Brain microvascular endothelial cell (primary cell): ENCODE measurements around the gene RABGEF1.
"Not testable (repeated sequence)": the region's sequence is repeated elsewhere in the genome, so short reads cannot be mapped to it uniquely, and the experiment has no call there.

Source experiments
- DNase-seq: peaks from one replicate; pipeline ENCODE4 v3.0.0-alpha.2; 2020
- H3K27ac ChIP-seq: fragments of 250-450 bp; sonication (Bioruptor Pico); 2 replicates; pipeline ENCODE4 v1.5.1; 2020; ENCODE audit warnings: mild to moderate bottlenecking, moderate library complexity
- H3K27me3 ChIP-seq: fragments of 250-450 bp; sonication (Bioruptor Pico); replicated peaks from 2 replicates; pipeline ENCODE4 v1.5.1; 2020; ENCODE audit warnings: mild to moderate bottlenecking
- H3K36me3 ChIP-seq: fragments of 250-450 bp; sonication (Bioruptor Pico); replicated peaks from 2 replicates; pipeline ENCODE4 v1.5.1; 2020; ENCODE audit warnings: mild to moderate bottlenecking
- H3K4me3 ChIP-seq: 2 replicates; pipeline ENCODE4 v1.5.1; 2011; ENCODE audit warnings: low read depth, mild to moderate bottlenecking, control low read depth, low read length, moderate library complexity
- in situ Hi-C: cut with HindIII; loops from 2 replicates; pipeline ENCODE4 v1.10.0; 2017; ENCODE audit warnings: low sequenced_read_pairs, low pct_ligation_motif_present
- TF ChIP-seq, protein P1 (sequence below): IDR thresholded peaks from 2 replicates; pipeline ENCODE4 v1.5.1; 2011; ENCODE audit warnings: low read depth, mild to moderate bottlenecking, moderate library complexity, low read length, control low read depth, inconsistent platforms; ENCODE audit errors: missing control alignments

Gene RABGEF1

DNA sequence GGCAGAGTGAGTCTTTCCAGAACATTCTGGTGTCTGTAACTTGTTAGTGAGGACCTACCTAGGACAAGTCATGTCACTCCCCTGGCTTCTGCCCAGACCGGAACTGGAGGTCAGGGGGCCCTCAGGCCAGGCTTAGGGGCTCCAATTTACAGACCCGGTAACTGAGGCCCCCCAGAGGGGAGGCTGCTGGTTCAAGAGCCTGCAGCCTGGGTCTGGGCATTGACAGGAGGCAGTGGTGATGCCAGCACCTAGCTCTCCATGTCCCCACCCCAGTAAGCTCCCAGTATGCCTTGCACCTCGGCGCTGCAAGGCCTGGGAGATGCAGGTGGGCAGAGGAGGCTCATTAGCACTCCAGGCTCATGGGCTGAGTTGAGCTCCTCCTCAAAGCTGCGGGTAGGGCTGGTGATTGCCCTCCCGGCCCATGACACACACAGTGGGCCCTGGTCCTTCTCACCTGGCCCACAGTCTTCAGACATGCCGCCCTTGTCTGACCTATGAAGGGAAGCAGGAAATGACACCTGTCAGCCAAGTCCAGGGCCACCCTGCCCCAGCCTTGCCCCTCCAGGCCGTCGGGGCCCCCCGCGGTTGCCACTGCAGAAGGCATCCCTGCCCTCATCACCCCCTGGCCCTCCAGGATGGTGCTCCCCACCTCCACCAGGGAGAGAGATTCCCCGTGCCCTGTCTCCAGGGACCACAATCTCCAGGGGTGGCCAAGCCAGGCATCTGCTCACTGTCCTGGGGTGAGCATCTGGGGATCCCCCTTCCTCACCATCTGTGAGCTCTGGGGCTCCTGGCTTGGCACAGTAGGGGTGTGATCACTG is 92.2 kb downstream of the RABGEF1 start:
- Histone ChIP-seq H3K36me3 (no peaks in the 10 kb centered on the region), H3K27me3 (no peaks in the 10 kb centered on the region), H3K4me3 (no peak overlapping the region), H3K27ac (no peak overlapping the region)
- no peak for DNase-seq
- in situ Hi-C loops, result no loop called here
- TF ChIP-seq, protein P1, sequence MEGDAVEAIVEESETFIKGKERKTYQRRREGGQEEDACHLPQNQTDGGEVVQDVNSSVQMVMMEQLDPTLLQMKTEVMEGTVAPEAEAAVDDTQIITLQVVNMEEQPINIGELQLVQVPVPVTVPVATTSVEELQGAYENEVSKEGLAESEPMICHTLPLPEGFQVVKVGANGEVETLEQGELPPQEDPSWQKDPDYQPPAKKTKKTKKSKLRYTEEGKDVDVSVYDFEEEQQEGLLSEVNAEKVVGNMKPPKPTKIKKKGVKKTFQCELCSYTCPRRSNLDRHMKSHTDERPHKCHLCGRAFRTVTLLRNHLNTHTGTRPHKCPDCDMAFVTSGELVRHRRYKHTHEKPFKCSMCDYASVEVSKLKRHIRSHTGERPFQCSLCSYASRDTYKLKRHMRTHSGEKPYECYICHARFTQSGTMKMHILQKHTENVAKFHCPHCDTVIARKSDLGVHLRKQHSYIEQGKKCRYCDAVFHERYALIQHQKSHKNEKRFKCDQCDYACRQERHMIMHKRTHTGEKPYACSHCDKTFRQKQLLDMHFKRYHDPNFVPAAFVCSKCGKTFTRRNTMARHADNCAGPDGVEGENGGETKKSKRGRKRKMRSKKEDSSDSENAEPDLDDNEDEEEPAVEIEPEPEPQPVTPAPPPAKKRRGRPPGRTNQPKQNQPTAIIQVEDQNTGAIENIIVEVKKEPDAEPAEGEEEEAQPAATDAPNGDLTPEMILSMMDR, result no peak

DNA sequence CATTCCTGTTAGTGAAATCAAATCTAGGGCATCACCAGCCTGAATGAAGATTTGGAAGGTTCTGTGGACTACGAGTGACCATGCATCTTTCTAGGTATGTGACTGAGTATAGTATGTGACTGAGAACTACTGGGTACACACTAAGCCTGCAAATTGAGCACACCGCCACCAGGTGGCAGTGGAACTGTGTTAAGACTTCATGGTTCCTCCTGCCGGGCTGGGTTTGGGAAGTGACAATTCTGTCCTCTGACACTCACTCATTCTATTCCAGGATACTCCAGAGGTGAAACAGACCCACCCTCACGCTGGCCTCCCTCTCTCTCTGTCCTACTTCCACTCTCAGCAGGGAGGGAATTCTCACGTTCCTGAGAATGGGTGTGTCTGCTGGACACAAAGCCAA is 96.5 kb downstream of the RABGEF1 start:
- in situ Hi-C loops, result no loop called here
- Histone ChIP-seq H3K27me3 (no peaks in the 10 kb centered on the region), H3K36me3 (no peaks in the 10 kb centered on the region), H3K4me3 (no peak overlapping the region), H3K27ac (no peak overlapping the region)
- TF ChIP-seq, protein P1, result peak; percentile 66
- peak; percentile 37 for DNase-seq

DNA sequence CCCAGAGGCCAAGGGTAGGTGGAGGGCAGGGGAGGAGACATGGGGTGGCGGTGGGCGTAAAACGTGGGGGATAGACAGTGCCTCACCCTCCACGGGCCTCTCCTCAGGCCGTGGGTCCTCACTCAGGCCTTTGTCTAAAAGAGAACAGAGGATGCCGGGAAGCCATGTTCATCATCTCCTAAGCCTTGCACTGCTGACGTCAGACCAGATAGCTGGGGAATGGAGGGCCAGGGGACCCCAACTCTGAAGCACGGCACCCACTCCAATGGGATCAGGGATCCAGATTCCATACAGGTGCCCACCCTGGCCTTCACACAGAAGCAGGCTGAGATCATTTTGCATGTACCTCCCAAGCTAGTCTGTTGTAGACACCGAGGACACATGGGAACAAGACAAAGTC is 97.1 kb downstream of the RABGEF1 start:
- in situ Hi-C loops, result no loop called here
- Histone ChIP-seq H3K27ac (no peak overlapping the region), H3K27me3 (no peaks in the 10 kb centered on the region), H3K4me3 (no peak overlapping the region), H3K36me3 (no peaks in the 10 kb centered on the region)
- DNase-seq, result no peak
- TF ChIP-seq, protein P1, result no peak

DNA sequence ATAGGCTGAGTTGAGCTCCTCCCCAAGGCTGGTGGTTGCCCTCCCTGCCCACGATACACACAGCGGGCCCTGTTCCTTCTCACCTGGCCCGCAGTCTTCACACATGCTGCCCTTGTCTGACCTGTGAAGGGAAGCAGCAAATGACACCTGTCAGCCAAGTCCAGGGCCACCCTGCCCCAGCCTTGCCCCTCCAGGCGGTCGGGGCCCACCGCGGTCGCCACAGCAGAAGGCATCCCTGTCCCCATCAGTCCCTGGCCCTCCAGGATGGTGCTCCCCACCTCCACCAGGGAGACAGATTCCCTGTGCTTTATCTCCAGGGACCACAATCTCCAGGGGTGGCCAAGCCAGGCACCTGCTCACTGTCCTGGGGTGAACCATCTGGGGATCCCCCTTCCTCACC is 99.3 kb downstream of the RABGEF1 start:
- H3K27ac ChIP-seq, result no peak overlapping the region
- no peaks in the 10 kb centered on the region for H3K36me3 ChIP-seq
- no peaks in the 10 kb centered on the region for H3K27me3 ChIP-seq
- DNase-seq, result no peak
- in situ Hi-C loops, result no loop called here
- TF ChIP-seq, protein P1, result no peak
- H3K4me3 ChIP-seq, result no peak overlapping the region

DNA sequence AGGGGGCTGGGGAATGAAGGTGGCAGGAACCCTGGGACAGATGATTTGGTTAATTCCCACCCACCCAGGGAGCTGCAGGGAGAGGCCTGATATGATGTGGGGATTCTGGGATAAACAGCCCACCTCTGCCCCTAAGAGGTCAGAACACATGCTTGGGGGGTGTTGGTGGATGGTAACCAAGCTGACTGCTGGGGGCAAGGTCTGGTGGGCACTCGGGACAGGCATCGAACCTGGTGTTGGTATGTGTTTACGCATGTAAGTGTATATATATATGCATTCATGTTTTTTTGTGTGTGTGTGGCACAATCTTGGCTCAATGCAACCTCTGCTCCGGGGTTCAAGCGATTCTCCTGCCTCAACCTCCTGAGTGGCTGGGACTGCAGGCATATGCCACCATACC is 99.8 kb downstream of the RABGEF1 start:
- no peak overlapping the region for H3K4me3 ChIP-seq
- no peak overlapping the region for H3K27ac ChIP-seq
- in situ Hi-C loops, result no loop called here
- TF ChIP-seq, protein P1, result no peak
- H3K36me3 ChIP-seq, result no peaks in the 10 kb centered on the region
- no peak for DNase-seq
- no peaks in the 10 kb centered on the region for H3K27me3 ChIP-seq

DNA sequence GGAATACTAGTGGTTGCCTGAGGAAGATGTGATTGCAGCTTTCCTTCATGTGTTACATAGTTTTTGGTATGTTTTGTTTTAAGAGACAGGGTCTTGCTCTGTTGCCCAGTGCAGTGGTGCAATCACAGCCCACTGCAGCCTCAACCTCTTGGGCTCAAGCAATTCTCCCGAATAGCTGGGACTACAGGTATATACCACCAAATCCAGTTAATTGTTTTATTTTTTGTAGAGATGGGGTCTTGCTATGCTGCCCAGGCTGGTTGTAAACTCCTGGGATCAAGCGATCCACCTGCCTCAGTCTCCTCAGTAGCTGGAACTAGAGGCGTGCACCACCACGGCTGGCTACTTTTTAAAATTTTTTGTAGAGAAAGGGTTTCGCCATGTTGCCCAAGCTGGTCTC is 101.4 kb downstream of the RABGEF1 start:
- in situ Hi-C loops, result no loop called here
- TF ChIP-seq, protein P1, result no peak

DNA sequence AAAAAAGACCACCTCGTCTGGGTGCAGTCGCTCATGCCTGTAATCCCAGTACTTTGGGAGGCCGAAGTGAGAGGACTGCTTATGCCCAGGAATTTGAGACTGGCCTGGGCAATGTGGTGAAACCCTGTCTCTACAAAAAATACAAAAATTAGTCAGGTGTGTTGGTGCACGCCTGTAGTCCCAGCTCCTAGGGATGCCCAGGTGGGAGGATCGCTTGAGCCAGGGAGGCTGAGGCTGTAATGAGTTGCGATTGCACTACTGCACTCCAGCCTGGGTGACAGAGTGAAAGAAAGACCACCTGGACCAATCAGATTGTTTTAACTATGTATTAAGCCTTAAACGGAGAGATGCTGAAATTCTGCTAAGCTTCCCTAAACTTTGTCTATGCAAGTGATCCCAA is 103.0 kb downstream of the RABGEF1 start:
- H3K27ac ChIP-seq, H3K27me3 ChIP-seq, H3K36me3 ChIP-seq, DNase-seq, in situ Hi-C loops: not testable (repeated sequence)
- peak overlapping the region; percentile 93 for H3K4me3 ChIP-seq

More for the DNA sequence above, 101.4 kb downstream of the RABGEF1 start:
- Histone ChIP-seq H3K4me3 (no peak overlapping the region), H3K36me3 (no peaks in the 10 kb centered on the region), H3K27ac (no peak overlapping the region), H3K27me3 (no peaks in the 10 kb centered on the region)
- DNase-seq, result no peak
